HepG2 (cell line): ENCODE data around the gene ZBTB14. TPM values are rescaled to one million over a fixed set of nuclear protein-coding genes. Genes with fewer than 3 reads are reported as not detected.
A peak's percentile ranks its signal among the peaks of the same experiment; 100 is the strongest.

Experiments used
- CEBPG ChIP-seq: IDR thresholded peaks from 2 replicates; pipeline ENCODE4 v1.6.1; 2016
- GLMP ChIP-seq: sonication (generic); formaldehyde crosslinking; IDR thresholded peaks from 2 replicates; pipeline ENCODE4 v1.9.0; 2021; ENCODE audit warnings: missing genetic modification reagents, mild to moderate bottlenecking, borderline replicate concordance
- GTF2F1 ChIP-seq: fragments of 150-350 bp; IDR thresholded peaks from 2 replicates; pipeline ENCODE4 v1.6.1; 2014; ENCODE audit warnings: low read length
- HDAC1 ChIP-seq: sonication (generic); formaldehyde crosslinking; IDR thresholded peaks from 2 replicates; pipeline ENCODE4 v1.5.1; 2020; ENCODE audit warnings: mild to moderate bottlenecking, missing genetic modification reagents
- HMGA1 ChIP-seq: sonication (generic); formaldehyde crosslinking; conservative IDR thresholded peaks from 2 replicates; pipeline ENCODE4 v1.4.0; 2020; ENCODE audit warnings: missing genetic modification reagents
- KLF6 ChIP-seq: IDR thresholded peaks from 2 replicates; pipeline ENCODE4 v1.8.0; 2016; ENCODE audit warnings: missing biosample characterization, missing genetic modification reagents
- NR2C2 ChIP-seq: sonication (generic); formaldehyde crosslinking; IDR thresholded peaks from 2 replicates; pipeline ENCODE4 v1.4.0; 2020; ENCODE audit warnings: missing genetic modification reagents, mild to moderate bottlenecking, moderate library complexity, borderline replicate concordance
- SIN3A ChIP-seq: IDR thresholded peaks from 2 replicates; pipeline ENCODE4 v1.6.1; 2011; ENCODE audit warnings: low read depth, mild to moderate bottlenecking, control low read depth, low read length, borderline replicate concordance
- SNRNP70 ChIP-seq: fragments of 200-400 bp; formaldehyde crosslinking; IDR thresholded peaks from 2 replicates; pipeline ENCODE4 v1.6.1; 2017; ENCODE audit warnings: mild to moderate bottlenecking, low read depth, low read length, moderate library complexity
- TCF12 ChIP-seq, 2 experiments: fragments of 450-650 bp in 1 of 2; sonication (generic) in 1 of 2; formaldehyde crosslinking in 1 of 2; IDR thresholded peaks; 2 replicates each; pipeline versions ENCODE4 v1.6.1 to v1.8.0; 2017 to 2022; ENCODE audit warnings: antibody characterized with exemption in 1 of 2, mild to moderate bottlenecking in 1 of 2, missing genetic modification reagents in 1 of 2, moderate library complexity in 1 of 2
- U2AF1 ChIP-seq: fragments of 200-400 bp; formaldehyde crosslinking; optimal IDR thresholded peaks from 2 replicates; pipeline ENCODE3; 2017; ENCODE audit warnings: mild to moderate bottlenecking, low read depth, low read length
- ZEB1 ChIP-seq: IDR thresholded peaks from 2 replicates; pipeline ENCODE4 v1.6.1; 2012; ENCODE audit warnings: mild to moderate bottlenecking, low read depth, inconsistent platforms; ENCODE audit not compliant: insufficient replicate concordance
- ZNF260 ChIP-seq: sonication (generic); formaldehyde crosslinking; IDR thresholded peaks from 2 replicates; pipeline ENCODE4 v1.4.0; 2020; ENCODE audit warnings: missing genetic modification reagents, low read depth, mild to moderate bottlenecking, borderline replicate concordance
- ZNF589 ChIP-seq: sonication (generic); formaldehyde crosslinking; conservative IDR thresholded peaks from 2 replicates; pipeline ENCODE4 v1.8.0; 2022; ENCODE audit warnings: mild to moderate bottlenecking, moderate library complexity, missing genetic modification reagents
- ZNF598 ChIP-seq: sonication (generic); formaldehyde crosslinking; IDR thresholded peaks from 2 replicates; pipeline ENCODE4 v1.5.1; 2020; ENCODE audit warnings: mild to moderate bottlenecking, missing genetic modification reagents, borderline replicate concordance
- polyA plus RNA-seq, 8 experiments: library from polyadenylated mRNA; depleted of rRNA in 3 of 8; stranded (reverse) in 7 of 8; unstranded in 1 of 8; fragments of >200 nt; fragmentation: Illumina TruSeq in 4 of 8; extraction: Trizol in 4 of 8; gene quantifications; 2 replicates each; pipeline versions ENCODE4 v1.2.1 to v1.2.3, GENCODE V29; 2011 to 2016; ENCODE audit warnings: low read depth in 4 of 8, missing spikeins in 1 of 8, mixed read lengths in 1 of 8; ENCODE audit not compliant: insufficient read depth in 1 of 8
- total RNA-seq, 5 experiments: library from RNA; depleted of rRNA; stranded (reverse); fragments of >200 nt; fragmentation: Illumina TruSeq; extraction: Trizol; gene quantifications; 2 replicates each; pipeline ENCODE4 v1.2.3, GENCODE V29; 2016; ENCODE audit warnings: low read depth in 1 of 5
- TF ChIP-seq, protein P1 (sequence below), 2 experiments: fragments of 450-650 bp in 1 of 2; sonication (generic) in 1 of 2; formaldehyde crosslinking; IDR thresholded peaks; 2 replicates each; pipeline versions ENCODE4 v1.5.0 to v1.8.0; 2020 to 2022; ENCODE audit warnings: mild to moderate bottlenecking in 1 of 2, missing genetic modification reagents in 1 of 2
- TF ChIP-seq, protein P2 (sequence below): sonication (generic); formaldehyde crosslinking; conservative IDR thresholded peaks from 2 replicates; pipeline ENCODE4 v1.4.0; 2020; ENCODE audit warnings: missing genetic modification reagents
- TF ChIP-seq, protein P3 (sequence below): IDR thresholded peaks from 2 replicates; pipeline ENCODE4 v1.6.1; 2012; ENCODE audit warnings: low read length, improper control_type of control experiment
- TF ChIP-seq, protein P4 (sequence below): sonication (generic); formaldehyde crosslinking; IDR thresholded peaks from 2 replicates; pipeline ENCODE4 v1.9.0; 2022; ENCODE audit warnings: missing genetic modification reagents, mild to moderate bottlenecking, borderline replicate concordance

The ZBTB14 gene
- total and polyA plus RNA-seq, 2 of the 13 experiments (the other 11 are each of a cell fraction or from before 2014, with no cell fraction given), result 8.0 to 14.4 TPM

DNA sequence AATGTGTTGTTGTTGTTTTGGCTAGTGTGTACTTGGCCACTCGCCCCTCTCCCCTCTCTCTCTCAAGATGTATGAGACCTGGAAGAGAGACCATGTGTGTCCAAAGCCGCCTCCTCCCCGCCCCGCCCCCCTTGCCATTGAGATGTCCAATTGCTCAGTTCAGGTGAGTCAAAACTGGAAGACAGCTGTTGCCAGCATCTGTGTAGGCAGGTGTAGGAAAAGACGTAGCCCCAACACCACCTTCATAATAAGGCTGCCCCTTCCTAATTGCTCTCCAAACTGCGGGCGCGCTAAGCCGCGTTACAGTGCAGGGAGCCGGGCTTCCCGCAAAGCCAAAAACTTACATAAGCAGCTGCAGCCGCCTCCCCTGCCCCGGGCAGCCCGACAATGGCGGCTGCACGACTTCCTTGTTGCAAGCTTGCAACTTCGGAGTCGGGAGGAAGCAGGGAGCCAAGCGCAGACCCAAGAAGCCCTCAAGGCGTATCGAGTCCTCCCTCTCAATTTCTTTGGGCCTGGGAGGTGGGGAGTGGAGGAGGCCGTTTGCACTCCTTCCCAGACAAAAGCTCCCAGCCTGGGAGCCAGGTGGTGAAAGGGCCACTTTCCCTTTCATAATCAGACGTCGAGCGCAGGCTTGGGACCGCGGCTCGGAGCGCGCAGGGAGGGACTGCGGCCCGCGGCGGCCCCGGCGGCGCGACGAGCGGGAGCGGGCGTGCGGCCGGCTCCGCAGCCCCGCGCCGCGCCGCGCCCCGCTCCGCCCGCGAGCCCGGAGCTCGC is 882 bp downstream of the ZBTB14 start (continued):
- TF ChIP-seq, protein P1, sequence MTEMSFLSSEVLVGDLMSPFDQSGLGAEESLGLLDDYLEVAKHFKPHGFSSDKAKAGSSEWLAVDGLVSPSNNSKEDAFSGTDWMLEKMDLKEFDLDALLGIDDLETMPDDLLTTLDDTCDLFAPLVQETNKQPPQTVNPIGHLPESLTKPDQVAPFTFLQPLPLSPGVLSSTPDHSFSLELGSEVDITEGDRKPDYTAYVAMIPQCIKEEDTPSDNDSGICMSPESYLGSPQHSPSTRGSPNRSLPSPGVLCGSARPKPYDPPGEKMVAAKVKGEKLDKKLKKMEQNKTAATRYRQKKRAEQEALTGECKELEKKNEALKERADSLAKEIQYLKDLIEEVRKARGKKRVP (CRISPR knock-in tag; IDR thresholded peaks at IDR 0.05), result 0 out of 4 replicates have a peak, but pooled peaks of 1 of the 2 experiments have one; percentile 30
- TF ChIP-seq SNRNP70 (no peak), HMGA1 (no peak), GTF2F1 (no peak), CEBPG (CRISPR knock-in tag) (no peak), NR2C2 (CRISPR knock-in tag) (no peak), ZNF598 (CRISPR knock-in tag) (no peak), HDAC1 (CRISPR knock-in tag) (peak; percentile 30; the same call in 1 of the 2 replicates), ZNF589 (no peak), TCF12 (IDR thresholded peaks at IDR 0.05) (no peak), TCF12 (CRISPR knock-in tag; IDR thresholded peaks at IDR 0.05) (no peak), ZNF260 (CRISPR knock-in tag) (no peak), ZEB1 (peak; percentile 61), GLMP (CRISPR knock-in tag) (no peak), U2AF1 (peak; percentile 64), SIN3A (no peak), KLF6 (CRISPR knock-in tag) (no peak)
- TF ChIP-seq, protein P2, sequence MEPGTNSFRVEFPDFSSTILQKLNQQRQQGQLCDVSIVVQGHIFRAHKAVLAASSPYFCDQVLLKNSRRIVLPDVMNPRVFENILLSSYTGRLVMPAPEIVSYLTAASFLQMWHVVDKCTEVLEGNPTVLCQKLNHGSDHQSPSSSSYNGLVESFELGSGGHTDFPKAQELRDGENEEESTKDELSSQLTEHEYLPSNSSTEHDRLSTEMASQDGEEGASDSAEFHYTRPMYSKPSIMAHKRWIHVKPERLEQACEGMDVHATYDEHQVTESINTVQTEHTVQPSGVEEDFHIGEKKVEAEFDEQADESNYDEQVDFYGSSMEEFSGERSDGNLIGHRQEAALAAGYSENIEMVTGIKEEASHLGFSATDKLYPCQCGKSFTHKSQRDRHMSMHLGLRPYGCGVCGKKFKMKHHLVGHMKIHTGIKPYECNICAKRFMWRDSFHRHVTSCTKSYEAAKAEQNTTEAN (CRISPR knock-in tag), result no peak
- TF ChIP-seq, protein P3, sequence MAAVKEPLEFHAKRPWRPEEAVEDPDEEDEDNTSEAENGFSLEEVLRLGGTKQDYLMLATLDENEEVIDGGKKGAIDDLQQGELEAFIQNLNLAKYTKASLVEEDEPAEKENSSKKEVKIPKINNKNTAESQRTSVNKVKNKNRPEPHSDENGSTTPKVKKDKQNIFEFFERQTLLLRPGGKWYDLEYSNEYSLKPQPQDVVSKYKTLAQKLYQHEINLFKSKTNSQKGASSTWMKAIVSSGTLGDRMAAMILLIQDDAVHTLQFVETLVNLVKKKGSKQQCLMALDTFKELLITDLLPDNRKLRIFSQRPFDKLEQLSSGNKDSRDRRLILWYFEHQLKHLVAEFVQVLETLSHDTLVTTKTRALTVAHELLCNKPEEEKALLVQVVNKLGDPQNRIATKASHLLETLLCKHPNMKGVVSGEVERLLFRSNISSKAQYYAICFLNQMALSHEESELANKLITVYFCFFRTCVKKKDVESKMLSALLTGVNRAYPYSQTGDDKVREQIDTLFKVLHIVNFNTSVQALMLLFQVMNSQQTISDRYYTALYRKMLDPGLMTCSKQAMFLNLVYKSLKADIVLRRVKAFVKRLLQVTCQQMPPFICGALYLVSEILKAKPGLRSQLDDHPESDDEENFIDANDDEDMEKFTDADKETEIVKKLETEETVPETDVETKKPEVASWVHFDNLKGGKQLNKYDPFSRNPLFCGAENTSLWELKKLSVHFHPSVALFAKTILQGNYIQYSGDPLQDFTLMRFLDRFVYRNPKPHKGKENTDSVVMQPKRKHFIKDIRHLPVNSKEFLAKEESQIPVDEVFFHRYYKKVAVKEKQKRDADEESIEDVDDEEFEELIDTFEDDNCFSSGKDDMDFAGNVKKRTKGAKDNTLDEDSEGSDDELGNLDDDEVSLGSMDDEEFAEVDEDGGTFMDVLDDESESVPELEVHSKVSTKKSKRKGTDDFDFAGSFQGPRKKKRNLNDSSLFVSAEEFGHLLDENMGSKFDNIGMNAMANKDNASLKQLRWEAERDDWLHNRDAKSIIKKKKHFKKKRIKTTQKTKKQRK, result no peak
- TF ChIP-seq, protein P4, sequence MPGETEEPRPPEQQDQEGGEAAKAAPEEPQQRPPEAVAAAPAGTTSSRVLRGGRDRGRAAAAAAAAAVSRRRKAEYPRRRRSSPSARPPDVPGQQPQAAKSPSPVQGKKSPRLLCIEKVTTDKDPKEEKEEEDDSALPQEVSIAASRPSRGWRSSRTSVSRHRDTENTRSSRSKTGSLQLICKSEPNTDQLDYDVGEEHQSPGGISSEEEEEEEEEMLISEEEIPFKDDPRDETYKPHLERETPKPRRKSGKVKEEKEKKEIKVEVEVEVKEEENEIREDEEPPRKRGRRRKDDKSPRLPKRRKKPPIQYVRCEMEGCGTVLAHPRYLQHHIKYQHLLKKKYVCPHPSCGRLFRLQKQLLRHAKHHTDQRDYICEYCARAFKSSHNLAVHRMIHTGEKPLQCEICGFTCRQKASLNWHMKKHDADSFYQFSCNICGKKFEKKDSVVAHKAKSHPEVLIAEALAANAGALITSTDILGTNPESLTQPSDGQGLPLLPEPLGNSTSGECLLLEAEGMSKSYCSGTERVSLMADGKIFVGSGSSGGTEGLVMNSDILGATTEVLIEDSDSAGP (CRISPR knock-in tag), result peak; percentile 47; the same call in 1 of the 2 replicates
